GM18499 (cell line): ENCODE measurements around the gene CIDEC.

Experiments
- ATAC-seq: cut with Tn5 transposase; IDR thresholded peaks from one replicate; pipeline ENCODE4 v1.9.1; 2021; ENCODE audit warnings: moderate number of reproducible peaks; ENCODE audit not compliant: insufficient read depth, unreplicated experiment

CIDEC gene

GRCh38 chr3:9818666-9819335, 61.3 kb downstream of the CIDEC start:
- ATAC-seq, result no peak

DNA sequence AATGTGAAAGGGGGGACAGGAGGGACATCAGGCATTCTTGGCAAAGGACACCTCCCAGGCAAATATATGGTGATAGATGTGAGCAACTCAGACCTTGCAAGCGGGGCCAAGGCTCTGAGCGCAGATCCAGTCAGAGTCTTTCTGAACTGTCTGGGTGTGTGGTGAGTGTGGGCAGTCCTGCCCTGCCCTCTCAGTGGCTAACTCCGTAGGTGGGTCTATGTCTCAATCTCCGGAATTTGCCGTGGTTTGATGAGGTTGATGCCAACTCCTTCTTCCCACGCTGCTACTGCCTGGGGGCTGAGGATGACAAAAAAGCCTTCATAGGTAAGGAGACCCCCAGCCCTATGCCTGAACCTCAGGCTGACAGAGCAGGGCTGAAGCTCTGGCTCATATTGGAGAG, 62.6 kb downstream of the CIDEC start:
- ATAC-seq, result no peak
